Measurements from ENCODE around the gene CTSC. TPM values are rescaled to one million over a fixed set of nuclear protein-coding genes. Genes with fewer than 3 reads are reported as not detected.

Gene CTSC
- total RNA-seq (2022; extraction: Qiagen RNA extraction) = 59.7 to 71.7 TPM (median 64.9 TPM) in 5 replicates

DNA sequence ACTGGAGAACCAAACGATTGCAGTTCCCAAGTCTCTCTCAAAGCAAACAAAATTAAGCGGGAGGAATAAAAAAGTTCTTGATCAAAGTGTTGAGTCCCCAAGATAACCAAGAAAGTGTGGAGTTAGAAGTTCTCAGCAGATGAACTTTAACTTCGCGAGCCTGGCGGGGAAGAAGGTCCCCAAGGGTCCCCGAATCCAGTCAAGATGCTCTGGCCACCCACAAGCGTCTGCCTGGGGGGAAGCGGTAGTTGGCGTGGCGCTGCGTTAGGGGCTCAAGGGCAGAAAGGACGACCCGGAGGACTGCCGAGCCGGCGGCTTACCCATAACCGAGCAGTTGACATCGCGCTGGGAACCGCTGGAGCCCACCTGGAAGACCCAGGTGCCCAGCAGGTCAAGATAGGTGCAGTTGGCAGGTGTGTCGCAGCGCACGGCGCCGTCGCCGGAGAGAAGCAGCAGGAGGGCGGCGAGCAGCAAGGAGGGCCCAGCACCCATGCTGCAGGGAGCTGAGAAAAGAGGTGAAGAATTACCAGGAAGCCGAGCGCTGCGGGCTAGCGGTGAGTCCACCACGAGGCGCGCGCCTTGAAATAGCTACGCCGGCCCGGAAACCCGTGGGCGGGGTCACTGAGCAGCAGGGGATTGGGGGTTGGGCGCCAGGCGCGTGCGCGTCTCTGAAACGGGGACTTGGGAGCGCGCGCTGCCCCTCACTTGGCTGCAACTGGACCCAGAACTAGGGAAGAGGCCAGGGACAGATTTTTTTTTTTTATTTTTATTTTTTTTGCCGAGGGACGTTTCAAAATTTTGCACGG is at the start of gene CTSC:
TSS of gene CTSC (minus strand) at position 556 of the 806 bp plus-strand sequence. CDS start at position 492, 64 bp downstream.

Other genes with a start within 250 kb of the CTSC start
- gene RAB38, start 162.3 kb downstream of the CTSC start, total RNA-seq (2022; extraction: Qiagen RNA extraction) = 0.77 to 1.0 TPM (median 0.91 TPM) in 5 replicates

All from A549 treated with Mapracorat at 1 μM for 4 hours (cell line).